Endometrial microvascular endothelial cells (primary cell): Measurements from ENCODE around the gene ZFAND6. TPM values are rescaled to one million over a fixed set of nuclear protein-coding genes. Genes with fewer than 3 reads are reported as not detected.
"Not testable (repeated sequence)": the region's sequence is repeated elsewhere in the genome, so short reads cannot be mapped to it uniquely, and the experiment has no call there.

Source experiments
- in situ Hi-C: cut with HindIII; loops from 2 replicates; pipeline ENCODE4 v1.10.0; 2017; ENCODE audit warnings: low sequenced_read_pairs, low pct_unique_long_range_greater_than_20kb; ENCODE audit errors: inconsistent ontology term
- total RNA-seq: library from RNA; depleted of rRNA; stranded (reverse); fragments of >200 nt; gene quantifications from one replicate; pipeline ENCODE4 v1.2.3, GENCODE V29; 2015; ENCODE audit errors: inconsistent ontology term

The ZFAND6 gene
- total RNA-seq, 1 donor from 2014 or later = 80.5 TPM

DNA sequence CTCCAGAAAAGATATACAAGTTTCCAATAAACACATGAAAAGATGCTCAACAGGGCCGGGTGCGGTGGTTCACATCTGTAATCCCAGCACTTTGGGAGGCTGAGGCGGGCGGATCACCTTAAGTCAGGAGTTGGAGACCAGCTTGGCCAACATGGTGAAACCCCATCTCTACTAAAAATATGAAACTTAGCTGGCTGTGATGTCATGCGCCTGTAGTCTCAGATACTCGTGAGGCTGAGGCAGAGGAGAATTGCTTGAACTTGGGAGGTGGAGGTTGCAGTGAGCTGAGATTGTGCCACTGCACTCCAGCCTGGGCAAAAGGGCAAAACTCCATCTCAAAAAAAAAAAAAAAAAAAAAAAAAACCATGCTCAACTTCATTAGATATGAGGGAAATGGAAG lies 67.8 kb downstream of the ZFAND6 start:
- in situ Hi-C loops = not testable (repeated sequence)

DNA sequence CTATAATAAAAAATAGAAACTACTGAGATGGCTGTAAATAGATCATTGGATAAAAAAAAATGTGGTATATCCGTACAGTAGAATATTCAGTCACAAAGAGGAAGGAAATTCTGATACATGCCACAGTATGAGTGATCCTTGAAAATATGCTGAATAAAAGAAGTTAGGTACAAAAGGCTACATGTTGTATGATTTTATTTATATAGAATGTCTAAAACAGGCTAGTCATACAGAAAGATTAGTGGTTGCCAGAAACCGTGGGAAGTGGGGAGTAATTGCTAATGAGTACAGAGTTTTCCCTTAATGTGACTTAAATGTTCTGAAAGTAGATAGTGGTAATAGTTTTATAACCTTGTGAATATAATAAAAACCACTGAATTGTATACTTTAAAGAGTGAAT lies 68.4 kb downstream of the ZFAND6 start:
- in situ Hi-C loops = no loop called here

DNA sequence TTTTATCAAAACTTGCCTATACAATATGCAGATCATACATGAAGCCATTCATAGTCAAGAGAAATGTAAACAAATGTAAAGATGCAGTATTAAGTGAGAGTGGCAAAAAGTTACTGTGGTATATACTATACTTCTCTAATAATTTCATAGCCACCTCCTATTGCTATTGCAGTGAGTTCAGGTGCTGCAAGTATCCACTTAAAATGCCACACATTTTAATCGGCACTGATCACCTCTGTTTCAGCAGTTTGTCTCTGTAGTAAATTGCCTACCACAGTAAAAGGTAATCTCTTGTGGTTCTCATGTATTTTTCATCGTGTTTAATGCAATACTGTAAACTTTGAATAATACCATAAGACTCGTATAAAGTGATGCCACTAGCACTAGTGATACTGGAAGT lies 72.9 kb downstream of the ZFAND6 start:
- in situ Hi-C loops = no loop called here

- in situ Hi-C loops = no loop called here
Observed at GRCh38 chr15:80136854-80137253, 77.4 kb downstream of the ZFAND6 start.

DNA sequence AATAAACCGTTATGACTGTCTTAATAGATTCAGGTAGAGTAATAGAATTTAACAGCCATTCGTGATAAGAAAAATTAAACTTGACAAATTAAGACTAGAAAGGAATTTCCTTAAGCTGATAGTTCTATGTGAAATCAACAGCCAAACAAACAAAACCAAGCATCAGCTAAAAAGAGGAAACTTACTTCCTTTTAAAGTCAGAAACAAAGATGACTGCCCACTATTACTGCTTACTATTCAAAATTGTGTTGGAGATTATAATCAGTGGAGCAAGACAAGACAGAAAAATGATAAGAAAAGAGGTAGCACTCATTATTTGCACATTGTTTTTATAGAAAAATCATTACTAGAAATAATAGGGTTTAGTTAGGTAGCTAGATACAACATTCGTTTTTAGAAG lies 79.5 kb downstream of the ZFAND6 start:
- in situ Hi-C loops = no loop called here

DNA sequence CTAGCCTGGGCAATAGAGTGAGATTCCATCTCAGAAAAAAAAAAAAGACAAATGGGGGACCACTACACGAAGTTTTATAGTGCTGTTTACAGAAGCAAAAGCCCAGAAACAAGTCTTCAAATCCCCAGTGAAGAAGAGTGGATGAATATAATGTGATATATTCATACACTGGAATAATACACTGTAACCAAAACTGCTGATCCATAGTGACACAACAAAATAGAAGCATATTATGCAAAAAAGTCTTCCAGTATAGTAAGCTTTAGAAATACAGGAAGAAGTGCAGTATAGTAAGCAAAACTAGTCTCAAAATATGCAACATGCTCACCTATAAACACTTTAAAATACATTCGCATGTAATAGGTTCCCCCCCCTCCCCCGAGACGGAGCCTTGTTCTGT lies 81.4 kb downstream of the ZFAND6 start:
- in situ Hi-C loops = no loop called here

DNA sequence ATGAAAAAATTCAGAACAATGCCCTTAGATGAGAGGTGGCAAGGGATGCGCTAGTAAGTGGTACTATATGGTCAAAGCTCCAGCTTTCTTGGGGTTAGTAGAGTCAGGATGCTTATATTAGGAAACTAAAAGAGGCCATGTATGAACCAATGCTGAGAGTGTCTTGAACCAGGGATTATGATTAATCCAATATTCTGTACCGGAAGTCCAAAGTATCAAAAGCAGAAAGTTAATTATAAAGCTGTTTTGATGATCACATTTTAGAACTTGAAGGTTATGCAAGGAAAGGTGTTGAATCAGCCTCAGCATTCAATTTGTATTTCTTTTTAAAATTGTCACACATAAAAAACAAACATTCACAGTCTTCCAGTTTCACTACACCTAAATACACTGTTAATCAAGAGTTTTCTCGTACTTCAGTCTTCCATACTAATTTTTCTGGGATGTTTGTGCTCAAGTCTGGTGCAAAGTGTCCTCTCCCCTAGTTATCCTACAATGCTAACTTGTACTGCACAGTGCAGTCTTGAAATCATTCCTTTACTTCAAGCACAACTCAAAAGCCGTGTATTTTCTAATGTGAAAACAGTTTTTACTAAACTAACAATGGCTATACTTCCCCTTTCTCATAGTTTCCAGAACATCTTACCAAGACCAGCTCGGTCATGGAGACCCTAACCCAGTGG lies 82.6 kb downstream of the ZFAND6 start:
- in situ Hi-C loops = no loop called here

DNA sequence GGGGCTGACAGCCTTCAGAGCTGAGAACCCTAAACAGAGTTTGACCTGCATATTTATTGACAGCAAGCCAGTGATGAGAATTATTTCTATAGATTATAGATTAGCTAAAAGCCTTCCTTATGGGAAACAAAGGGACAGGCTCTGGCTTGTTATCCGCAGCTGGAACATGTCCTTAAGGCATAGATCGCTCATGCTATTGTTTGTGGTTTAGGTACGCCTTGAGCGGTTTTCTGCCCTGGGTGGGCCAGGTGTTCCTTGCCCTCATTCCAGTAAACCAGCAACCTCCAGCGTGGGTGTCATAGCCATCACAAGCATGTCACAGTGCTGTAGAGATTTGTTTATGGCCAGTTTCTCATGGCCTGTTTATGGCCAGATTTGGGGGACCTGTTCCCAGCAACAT lies 83.2 kb downstream of the ZFAND6 start:
- in situ Hi-C loops = no loop called here

DNA sequence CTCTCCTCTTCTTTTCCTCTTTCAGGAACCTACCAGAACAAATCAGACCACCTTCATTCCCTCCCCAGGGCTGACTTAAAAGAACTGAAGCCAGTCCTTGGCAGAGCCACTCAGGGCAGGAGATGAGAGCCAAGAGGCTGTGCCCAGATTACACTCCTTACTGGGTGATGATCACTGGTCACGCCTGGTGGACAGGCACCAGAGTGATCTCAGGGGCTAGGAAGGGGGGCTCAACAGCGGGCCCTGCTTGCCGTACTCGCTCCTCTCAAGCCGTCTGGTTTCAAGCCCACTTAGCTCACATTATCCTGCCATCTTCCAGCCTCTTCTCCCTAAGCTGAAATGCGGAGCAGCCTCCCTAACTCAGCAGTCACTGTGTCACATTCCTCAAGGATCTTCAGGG lies 91.7 kb downstream of the ZFAND6 start:
- in situ Hi-C loops = no loop called here

- in situ Hi-C loops = no loop called here
Observed at GRCh38 chr15:80151576-80151975, 92.1 kb downstream of the ZFAND6 start.

DNA sequence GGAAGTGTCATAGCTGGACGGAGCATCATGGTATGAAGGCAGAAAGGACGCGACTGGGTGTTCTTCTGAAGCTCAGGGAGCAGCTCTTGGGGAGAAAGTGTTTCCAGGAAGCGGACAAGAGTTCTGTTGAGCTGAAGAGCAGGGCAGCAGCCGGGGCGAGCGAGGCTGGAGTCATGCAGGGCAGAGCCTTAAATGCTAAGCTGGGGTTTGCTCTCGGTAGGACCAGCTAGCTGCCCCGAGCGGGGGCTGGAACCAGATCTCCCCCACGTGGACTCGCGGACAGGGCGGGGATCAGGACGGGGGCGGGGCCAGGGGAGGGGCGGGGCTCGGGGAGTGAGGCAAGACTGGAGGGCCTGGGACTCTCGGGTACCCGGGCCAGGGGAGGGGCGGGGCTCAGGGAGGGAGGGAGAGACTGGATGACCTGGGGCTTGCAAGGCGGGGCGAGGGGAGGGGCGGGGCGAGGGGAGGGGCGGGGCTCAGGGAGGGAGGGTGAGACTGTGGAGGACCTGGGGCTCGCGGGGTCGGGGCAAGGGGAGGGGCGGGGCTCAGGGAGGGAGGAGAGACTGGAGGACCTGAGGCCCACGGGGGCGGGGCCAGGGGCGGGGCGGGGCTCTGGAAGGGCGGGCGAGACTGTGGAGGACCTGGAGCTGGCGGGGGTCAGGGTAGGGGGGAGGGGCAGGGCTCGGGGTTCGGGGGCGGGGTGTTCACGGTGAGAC lies 92.9 kb downstream of the ZFAND6 start:
- in situ Hi-C loops = no loop called here

GRCh38 chr15:80152896-80153876 lies 93.7 kb downstream of the ZFAND6 start, which contains the start of gene FAH:
Gene FAH (plus strand): TSS chr15:80152999. CDS start chr15:80153055, 56 bp downstream.
- in situ Hi-C loops = no loop called here

DNA sequence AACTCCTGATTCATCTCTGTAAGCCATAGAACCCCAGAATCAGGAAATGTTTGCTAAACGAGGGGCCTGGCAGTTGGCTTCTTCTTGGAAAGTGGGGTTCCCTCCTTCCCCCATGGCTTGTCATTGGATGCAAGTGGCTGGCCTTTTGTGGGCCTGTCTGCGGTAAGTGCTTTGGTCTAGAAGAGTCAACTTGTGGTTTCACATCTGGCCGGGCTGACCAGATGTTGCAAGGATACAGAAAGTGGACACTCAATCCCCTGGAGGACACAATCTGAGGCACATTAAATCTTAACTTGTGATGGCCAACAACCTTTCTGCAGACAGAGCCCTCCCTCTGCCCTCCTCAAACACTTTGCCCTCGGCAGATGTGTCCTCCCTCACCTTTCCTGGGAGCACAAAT lies 94.4 kb downstream of the ZFAND6 start:
- in situ Hi-C loops = no loop called here

GRCh38 chr15:80154336-80154735 lies 94.9 kb downstream of the ZFAND6 start:
- in situ Hi-C loops = no loop called here

- in situ Hi-C loops = no loop called here
Observed at GRCh38 chr15:80155001-80155377, 95.5 kb downstream of the ZFAND6 start.

DNA sequence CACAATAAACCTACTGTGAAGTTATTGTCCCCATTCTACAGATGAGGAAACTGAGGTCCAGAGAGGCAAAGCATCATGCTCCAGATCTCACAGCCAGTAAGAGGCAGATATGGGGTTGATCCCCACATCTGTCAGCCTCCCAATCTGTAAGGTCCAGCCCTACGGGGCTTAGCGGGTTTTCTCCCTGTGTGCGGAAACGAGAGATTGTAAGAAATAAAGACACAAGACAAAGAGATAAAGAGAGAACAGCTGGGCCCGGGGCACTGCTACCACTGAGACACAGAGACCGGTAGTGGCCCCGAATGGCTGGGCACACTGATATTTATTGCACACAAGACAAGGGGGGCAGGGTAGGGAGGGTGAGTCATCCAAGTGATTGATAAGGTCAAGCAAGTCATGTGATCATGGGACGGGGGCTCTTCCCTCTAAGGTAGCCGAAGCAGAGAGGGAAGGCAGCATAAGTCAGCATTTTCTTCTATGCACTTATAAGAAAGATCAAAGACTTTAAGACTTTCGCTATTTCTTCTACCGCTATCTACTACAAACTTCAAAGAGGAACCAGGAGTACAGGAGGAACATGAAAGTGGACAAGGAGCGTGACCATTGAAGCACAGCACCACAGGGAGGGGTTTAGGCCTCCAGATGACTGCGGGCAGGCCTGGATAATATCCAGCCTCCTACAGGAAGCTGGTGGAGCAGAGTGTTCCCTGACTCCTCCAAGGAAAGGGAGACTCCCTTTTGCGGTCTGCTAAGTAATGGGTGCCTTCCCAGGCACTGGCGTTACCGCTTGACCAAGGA lies 96.1 kb downstream of the ZFAND6 start:
- in situ Hi-C loops = not testable (repeated sequence)

GRCh38 chr15:80156176-80156720 lies 96.8 kb downstream of the ZFAND6 start:
- in situ Hi-C loops = no loop called here

DNA sequence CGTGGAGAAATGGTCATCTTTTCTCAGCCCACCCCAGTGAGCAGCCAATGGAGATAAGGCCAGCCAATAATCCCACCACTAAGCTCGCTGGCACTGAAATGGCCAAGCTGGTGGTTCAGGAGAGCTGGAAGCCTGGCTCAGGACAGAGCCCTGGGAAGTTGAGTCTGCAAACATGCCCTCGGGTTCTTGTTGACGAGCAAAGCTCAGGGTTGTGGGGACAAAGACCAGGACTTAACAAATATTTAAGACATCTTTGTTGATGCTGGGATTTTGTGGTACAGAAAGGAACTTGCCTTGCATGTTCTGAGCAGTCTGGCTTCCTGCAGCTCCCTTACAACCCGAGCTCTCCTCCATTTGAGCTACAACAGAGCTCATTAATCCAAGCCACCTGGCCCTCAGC lies 97.7 kb downstream of the ZFAND6 start:
- in situ Hi-C loops = no loop called here
